Trophoblast cell (in vitro differentiated cells and primary cell): ENCODE results near the gene KRTAP10-7.
"Not testable (repeated sequence)": the region's sequence is repeated elsewhere in the genome, so short reads cannot be mapped to it uniquely, and the experiment has no call there.

Experiments used
- DNase-seq, 2 donors: peaks; one replicate each; pipeline ENCODE4 v3.0.0-alpha.2; 2016
- H2AFZ ChIP-seq: 2 replicates; pipeline ENCODE4 v1.6.1; 2013; ENCODE audit warnings: low read length, moderate library complexity, mild to moderate bottlenecking; ENCODE audit not compliant: insufficient read depth, poor library complexity
- H2AK5ac ChIP-seq: 2 replicates; pipeline ENCODE4 v1.6.1; 2013; ENCODE audit warnings: mild to moderate bottlenecking, low read length
- H2BK120ac ChIP-seq: 2 replicates; pipeline ENCODE4 v1.6.1; 2013; ENCODE audit warnings: low read length, mild to moderate bottlenecking, moderate library complexity; ENCODE audit not compliant: insufficient read depth, poor library complexity
- H2BK12ac ChIP-seq: 2 replicates; pipeline ENCODE4 v1.6.1; 2013; ENCODE audit warnings: mild to moderate bottlenecking, low read length, moderate library complexity
- H2BK5ac ChIP-seq: 2 replicates; pipeline ENCODE4 v1.6.1; 2013; ENCODE audit warnings: low read length, low read depth, moderate library complexity, mild to moderate bottlenecking; ENCODE audit not compliant: poor library complexity
- H3K14ac ChIP-seq: 2 replicates; pipeline ENCODE4 v1.6.1; 2013; ENCODE audit warnings: mild to moderate bottlenecking, low read length
- H3K18ac ChIP-seq: 2 replicates; pipeline ENCODE4 v1.6.1; 2013; ENCODE audit warnings: mild to moderate bottlenecking, low read length
- H3K23ac ChIP-seq: 2 replicates; pipeline ENCODE4 v1.6.1; 2013; ENCODE audit warnings: low read length
- H3K27ac ChIP-seq: 2 replicates; pipeline ENCODE4 v1.5.1; 2013; ENCODE audit warnings: low read depth, mild to moderate bottlenecking, inconsistent platforms, low read length, moderate library complexity
- H3K27me3 ChIP-seq: 2 replicates; pipeline ENCODE4 v1.6.1; 2013; ENCODE audit warnings: inconsistent platforms, mild to moderate bottlenecking, low read length, moderate library complexity; ENCODE audit not compliant: insufficient read depth
- H3K36me3 ChIP-seq, 2 experiments: 1 replicate in 1 of 2; 2 replicates in 1 of 2; pipeline ENCODE4 v1.6.1; 2013; ENCODE audit warnings: low read length in 2 of 2, mild to moderate bottlenecking in 2 of 2, moderate library complexity in 1 of 2; ENCODE audit not compliant: insufficient read depth in 2 of 2, control insufficient read depth in 1 of 2
- H3K4ac ChIP-seq: 2 replicates; pipeline ENCODE4 v1.6.1; 2013; ENCODE audit warnings: low read depth, mild to moderate bottlenecking, low read length, moderate library complexity
- H3K4me1 ChIP-seq, 2 experiments: 1 replicate in 1 of 2; 2 replicates in 1 of 2; pipeline ENCODE4 v1.6.1; 2013; ENCODE audit warnings: low read length in 2 of 2, mild to moderate bottlenecking in 2 of 2, moderate library complexity in 1 of 2; ENCODE audit not compliant: insufficient read depth in 2 of 2, control insufficient read depth in 1 of 2
- H3K4me2 ChIP-seq: 2 replicates; pipeline ENCODE4 v1.6.1; 2013; ENCODE audit warnings: inconsistent platforms, mild to moderate bottlenecking, low read length, moderate library complexity
- H3K4me3 ChIP-seq: 2 replicates; pipeline ENCODE4 v1.5.1; 2013; ENCODE audit warnings: mild to moderate bottlenecking, low read depth, low read length, inconsistent platforms
- H3K79me1 ChIP-seq: one replicate; pipeline ENCODE4 v1.6.1; 2013; ENCODE audit warnings: low read length
- H3K79me2 ChIP-seq: 2 replicates; pipeline ENCODE4 v1.6.1; 2013; ENCODE audit warnings: low read length, mild to moderate bottlenecking; ENCODE audit not compliant: control insufficient read depth, insufficient read depth, poor library complexity
- H3K9ac ChIP-seq: 2 replicates; pipeline ENCODE4 v1.6.1; 2013; ENCODE audit warnings: mild to moderate bottlenecking, low read length
- H3K9me3 ChIP-seq: 2 replicates; pipeline ENCODE4 v1.6.1; 2013; ENCODE audit warnings: low read depth, mild to moderate bottlenecking, control low read depth, inconsistent platforms, low read length; ENCODE audit not compliant: insufficient read depth
- H4K12ac ChIP-seq: 2 replicates; pipeline ENCODE4 v1.6.1; 2013; ENCODE audit warnings: low read depth, mild to moderate bottlenecking, low read length, moderate library complexity
- H4K8ac ChIP-seq: 2 replicates; pipeline ENCODE4 v1.6.1; 2013; ENCODE audit warnings: low read depth, mild to moderate bottlenecking, low read length, moderate library complexity
- H4K91ac ChIP-seq: one replicate; pipeline ENCODE4 v1.6.1; 2013; ENCODE audit warnings: low read depth, mild to moderate bottlenecking, low read length, moderate library complexity
- WGBS: extraction: QIAGEN DNeasy Blood & Tissue Kit; methylation state at CpG from one replicate; pipeline ENCODE4 v1.1.7; 2013; ENCODE audit warnings: missing lambda C conversion rate; ENCODE audit not compliant: insufficient read length, insufficient coverage; ENCODE audit errors: extremely low coverage; 5-methylcytosine and 5-hydroxymethylcytosine counted together

The KRTAP10-7 gene

GRCh38 chr21:44640761-44641160 lies 40.4 kb downstream of the KRTAP10-7 start:
- no peak overlapping the region for H3K4me3 ChIP-seq
- no peaks in the 10 kb centered on the region for H3K9me3 ChIP-seq
- no peaks in the 10 kb centered on the region for H3K36me3 ChIP-seq
- no peak overlapping the region for H3K27ac ChIP-seq
- no peak overlapping the region for H4K12ac ChIP-seq
- no peak overlapping the region for H2BK5ac ChIP-seq
- no peaks in the 10 kb centered on the region for H3K27me3 ChIP-seq
- no peaks in the 10 kb centered on the region for H3K4me1 ChIP-seq
- H3K79me1 ChIP-seq = no peaks in the 10 kb centered on the region
- H3K18ac ChIP-seq = no peak overlapping the region
- H2BK12ac ChIP-seq = no peak overlapping the region
- H3K9ac ChIP-seq = no peak overlapping the region
- H3K4ac ChIP-seq = no peak overlapping the region
- H2AFZ ChIP-seq = no peak overlapping the region
- H3K14ac ChIP-seq = no peak overlapping the region
- no peak overlapping the region for H4K8ac ChIP-seq
- no peak overlapping the region for H3K4me2 ChIP-seq
- no peak for DNase-seq
- no peak overlapping the region for H4K91ac ChIP-seq
- no peak overlapping the region for H3K23ac ChIP-seq
- no peak overlapping the region for H2BK120ac ChIP-seq
- WGBS = no CpG with 5 or more reads among the region's 5 CpGs
- H2AK5ac ChIP-seq = no peak overlapping the region
- H3K79me2 ChIP-seq = no peaks in the 10 kb centered on the region

- Histone ChIP-seq H3K79me1 (no peaks in the 10 kb centered on the region), H2AK5ac (no peak overlapping the region), H3K79me2 (no peaks in the 10 kb centered on the region), H3K36me3 (no peaks in the 10 kb centered on the region), H4K12ac (no peak overlapping the region), H3K9ac (no peak overlapping the region), H2BK120ac (no peak overlapping the region), H2BK12ac (no peak overlapping the region), H3K14ac (no peak overlapping the region), H3K27ac (no peak overlapping the region), H3K4me3 (no peak overlapping the region), H3K4me1 (no peaks in the 10 kb centered on the region), H2BK5ac (no peak overlapping the region), H2AFZ (no peak overlapping the region), H3K23ac (no peak overlapping the region), H3K18ac (no peak overlapping the region), H3K27me3 (no peaks in the 10 kb centered on the region), H3K9me3 (no peaks in the 10 kb centered on the region), H3K4me2 (no peak overlapping the region), H4K8ac (no peak overlapping the region), H3K4ac (no peak overlapping the region), H4K91ac (no peak overlapping the region)
- no CpG with 5 or more reads among the region's 14 CpGs for WGBS
- no peak for DNase-seq
Observed at GRCh38 chr21:44643741-44644310, 43.4 kb downstream of the KRTAP10-7 start.

- Histone ChIP-seq H4K91ac (no peak overlapping the region), H3K4me1 (no peaks in the 10 kb centered on the region), H3K14ac (no peak overlapping the region), H2BK5ac (no peak overlapping the region), H3K36me3 (no peaks in the 10 kb centered on the region), H3K27ac (no peak overlapping the region), H2BK12ac (no peak overlapping the region), H4K8ac (no peak overlapping the region), H3K18ac (no peak overlapping the region), H3K79me1 (no peaks in the 10 kb centered on the region), H3K4me2 (no peak overlapping the region), H3K27me3 (no peaks in the 10 kb centered on the region), H3K4me3 (no peak overlapping the region), H2AK5ac (no peak overlapping the region), H3K9ac (no peak overlapping the region), H4K12ac (no peak overlapping the region), H2BK120ac (no peak overlapping the region), H3K23ac (no peak overlapping the region), H3K4ac (no peak overlapping the region), H3K79me2 (no peaks in the 10 kb centered on the region), H3K9me3 (no peaks in the 10 kb centered on the region), H2AFZ (no peak overlapping the region)
- no peak for DNase-seq
- WGBS = no CpG with 5 or more reads among the region's 2 CpGs
Observed at GRCh38 chr21:44644878-44645277, 44.5 kb downstream of the KRTAP10-7 start.

- WGBS = no CpG with 5 or more reads among the region's 21 CpGs
- H3K79me2 ChIP-seq, H2BK120ac ChIP-seq, H4K12ac ChIP-seq, H3K36me3 ChIP-seq, H2BK5ac ChIP-seq, H3K18ac ChIP-seq, H3K79me1 ChIP-seq, H3K9ac ChIP-seq, H4K8ac ChIP-seq, H2AFZ ChIP-seq, H3K23ac ChIP-seq, H3K4ac ChIP-seq, H3K27me3 ChIP-seq, H4K91ac ChIP-seq, H3K4me2 ChIP-seq, H3K9me3 ChIP-seq, H3K4me3 ChIP-seq, DNase-seq, H3K4me1 ChIP-seq, H3K14ac ChIP-seq, H3K27ac ChIP-seq, H2BK12ac ChIP-seq, H2AK5ac ChIP-seq: not testable (repeated sequence)
Observed at GRCh38 chr21:44646366-44647221, 46.2 kb downstream of the KRTAP10-7 start, which contains the start of gene KRTAP10-11. KRTAP10-11 (plus strand) TSS chr21:44646414; CDS start chr21:44646459, 45 bp downstream.
